Measurements from ENCODE around the gene BIRC7.

DNA sequence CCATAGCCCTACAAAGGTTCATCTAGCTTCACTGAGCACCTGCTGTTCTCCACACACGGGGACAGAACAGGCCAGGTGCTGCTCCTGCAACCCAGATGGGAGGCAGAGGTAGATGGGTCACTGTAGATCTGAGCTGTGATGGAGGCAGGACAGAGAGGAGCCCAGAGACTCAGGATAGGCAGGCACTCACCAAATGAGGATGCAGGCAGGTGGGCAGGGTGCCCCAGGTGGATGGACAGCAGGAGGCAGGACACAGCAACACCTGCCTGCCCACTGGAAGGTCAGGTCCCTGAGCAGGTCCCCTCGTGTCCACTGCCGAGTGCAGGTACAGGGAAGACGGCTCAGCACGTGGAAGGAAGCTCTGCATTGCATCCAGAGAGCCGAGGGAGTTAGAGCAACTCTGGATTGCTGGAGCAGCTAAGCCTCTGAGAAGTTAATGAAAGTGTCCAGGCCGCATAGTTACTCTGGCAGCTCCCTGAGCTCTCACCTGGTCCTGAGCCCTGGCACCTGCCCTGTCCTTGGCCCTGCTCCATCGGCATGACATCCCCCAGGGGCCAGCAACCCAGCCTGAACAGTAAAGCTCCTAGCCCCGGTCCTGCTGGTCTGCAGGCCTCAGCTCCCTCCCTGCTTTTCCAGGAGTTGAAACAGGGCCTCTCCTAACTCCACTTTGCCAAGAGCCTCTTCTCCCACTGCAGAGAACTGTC, 14.9 kb upstream of the BIRC7 start:
- no peak for TF ChIP-seq POLR2AphosphoS5 (IDR thresholded peaks at IDR 0.05; ENCODE audit: insufficient read depth, low read depth, low read length)
- TF ChIP-seq POLR2A (IDR thresholded peaks at IDR 0.05; ENCODE audit: low read depth, low read length): no peak
- TF ChIP-seq, protein P1, sequence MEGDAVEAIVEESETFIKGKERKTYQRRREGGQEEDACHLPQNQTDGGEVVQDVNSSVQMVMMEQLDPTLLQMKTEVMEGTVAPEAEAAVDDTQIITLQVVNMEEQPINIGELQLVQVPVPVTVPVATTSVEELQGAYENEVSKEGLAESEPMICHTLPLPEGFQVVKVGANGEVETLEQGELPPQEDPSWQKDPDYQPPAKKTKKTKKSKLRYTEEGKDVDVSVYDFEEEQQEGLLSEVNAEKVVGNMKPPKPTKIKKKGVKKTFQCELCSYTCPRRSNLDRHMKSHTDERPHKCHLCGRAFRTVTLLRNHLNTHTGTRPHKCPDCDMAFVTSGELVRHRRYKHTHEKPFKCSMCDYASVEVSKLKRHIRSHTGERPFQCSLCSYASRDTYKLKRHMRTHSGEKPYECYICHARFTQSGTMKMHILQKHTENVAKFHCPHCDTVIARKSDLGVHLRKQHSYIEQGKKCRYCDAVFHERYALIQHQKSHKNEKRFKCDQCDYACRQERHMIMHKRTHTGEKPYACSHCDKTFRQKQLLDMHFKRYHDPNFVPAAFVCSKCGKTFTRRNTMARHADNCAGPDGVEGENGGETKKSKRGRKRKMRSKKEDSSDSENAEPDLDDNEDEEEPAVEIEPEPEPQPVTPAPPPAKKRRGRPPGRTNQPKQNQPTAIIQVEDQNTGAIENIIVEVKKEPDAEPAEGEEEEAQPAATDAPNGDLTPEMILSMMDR (IDR thresholded peaks at IDR 0.05; ENCODE audit: extremely low read depth in 1 of 2, insufficient read depth in 1 of 2, low read depth in 1 of 2, low read length in 2 of 2): no peak
- no peak for TF ChIP-seq JUN (IDR thresholded peaks at IDR 0.05; ENCODE audit: borderline replicate concordance, insufficient read depth, insufficient read length, low read depth)
- TF ChIP-seq, protein P2, sequence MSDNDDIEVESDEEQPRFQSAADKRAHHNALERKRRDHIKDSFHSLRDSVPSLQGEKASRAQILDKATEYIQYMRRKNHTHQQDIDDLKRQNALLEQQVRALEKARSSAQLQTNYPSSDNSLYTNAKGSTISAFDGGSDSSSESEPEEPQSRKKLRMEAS (IDR thresholded peaks at IDR 0.05; ENCODE audit: insufficient read depth, insufficient read length): no peak
- TF ChIP-seq EZH2 (IDR thresholded peaks at IDR 0.05; ENCODE audit: borderline replicate concordance, low read depth, low read length, severe bottlenecking): no peak
- no peak for TF ChIP-seq FOS (IDR thresholded peaks at IDR 0.05; ENCODE audit: borderline replicate concordance, insufficient read depth, low read length)
- no peak for TF ChIP-seq MYC (IDR thresholded peaks at IDR 0.05; ENCODE audit: low read depth, low read length)
- no peak for TF ChIP-seq GATA2 (IDR thresholded peaks at IDR 0.05; ENCODE audit: insufficient read depth, insufficient read length, low read depth, low read length)

Measured in endothelial cell of umbilical vein (primary cell).